Ishikawa (cell line): ENCODE measurements around the gene WNT4.
A peak's percentile ranks its signal among the peaks of the same experiment; 100 is the strongest.

Source experiments
- CEBPB ChIP-seq: IDR thresholded peaks from 2 replicates; pipeline ENCODE4 v1.6.1; 2012
- CREB1 ChIP-seq: IDR thresholded peaks from 2 replicates; pipeline ENCODE4 v1.6.1; 2012; ENCODE audit warnings: low read depth
- EGR1 ChIP-seq: IDR thresholded peaks from 2 replicates; pipeline ENCODE4 v1.6.1; 2012
- EP300 ChIP-seq: IDR thresholded peaks from 2 replicates; pipeline ENCODE4 v1.6.1; 2012; ENCODE audit warnings: borderline replicate concordance
- FOXM1 ChIP-seq: IDR thresholded peaks from 2 replicates; pipeline ENCODE4 v1.6.1; 2012; ENCODE audit warnings: low read depth, borderline replicate concordance
- NFIC ChIP-seq: IDR thresholded peaks from 2 replicates; pipeline ENCODE4 v1.6.1; 2012
- RAD21 ChIP-seq: IDR thresholded peaks from 2 replicates; pipeline ENCODE4 v1.6.1; 2012; ENCODE audit warnings: low read depth
- REST ChIP-seq: IDR thresholded peaks from 2 replicates; pipeline ENCODE4 v1.6.1; 2012; ENCODE audit warnings: low read depth, mild to moderate bottlenecking
- TAF1 ChIP-seq: IDR thresholded peaks from 2 replicates; pipeline ENCODE4 v1.6.1; 2012; ENCODE audit warnings: low read depth, mild to moderate bottlenecking
- TCF12 ChIP-seq: IDR thresholded peaks from 2 replicates; pipeline ENCODE4 v1.6.1; 2012; ENCODE audit warnings: low read depth
- TEAD4 ChIP-seq: IDR thresholded peaks from 2 replicates; pipeline ENCODE4 v1.6.1; 2012
- YY1 ChIP-seq: IDR thresholded peaks from 2 replicates; pipeline ENCODE4 v1.6.1; 2012; ENCODE audit warnings: low read depth
- ZBTB7A ChIP-seq: IDR thresholded peaks from 2 replicates; pipeline ENCODE4 v1.6.1; 2012; ENCODE audit warnings: low read depth
- TF ChIP-seq, protein P1 (sequence below): IDR thresholded peaks from 2 replicates; pipeline ENCODE4 v1.6.1; 2012
- TF ChIP-seq, protein P2 (sequence below): IDR thresholded peaks from 2 replicates; pipeline ENCODE4 v1.6.1; 2012

Gene WNT4

GRCh38 chr1:22189619-22190018 is 46.7 kb upstream of the WNT4 start:
- TF ChIP-seq REST: peak; percentile 70
- TF ChIP-seq EGR1: no peak

GRCh38 chr1:22188914-22189313 is 46.0 kb upstream of the WNT4 start:
- TF ChIP-seq, protein P1, sequence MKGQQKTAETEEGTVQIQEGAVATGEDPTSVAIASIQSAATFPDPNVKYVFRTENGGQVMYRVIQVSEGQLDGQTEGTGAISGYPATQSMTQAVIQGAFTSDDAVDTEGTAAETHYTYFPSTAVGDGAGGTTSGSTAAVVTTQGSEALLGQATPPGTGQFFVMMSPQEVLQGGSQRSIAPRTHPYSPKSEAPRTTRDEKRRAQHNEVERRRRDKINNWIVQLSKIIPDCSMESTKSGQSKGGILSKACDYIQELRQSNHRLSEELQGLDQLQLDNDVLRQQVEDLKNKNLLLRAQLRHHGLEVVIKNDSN: no peak
- no peak for TF ChIP-seq TCF12
- TF ChIP-seq CEBPB: no peak
- TF ChIP-seq RAD21: no peak
- no peak for TF ChIP-seq ZBTB7A
- no peak for TF ChIP-seq EP300
- TF ChIP-seq CREB1: no peak
- TF ChIP-seq YY1: no peak
- TF ChIP-seq, protein P2, sequence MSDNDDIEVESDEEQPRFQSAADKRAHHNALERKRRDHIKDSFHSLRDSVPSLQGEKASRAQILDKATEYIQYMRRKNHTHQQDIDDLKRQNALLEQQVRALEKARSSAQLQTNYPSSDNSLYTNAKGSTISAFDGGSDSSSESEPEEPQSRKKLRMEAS: no peak
- TF ChIP-seq FOXM1: no peak
- no peak for TF ChIP-seq TEAD4
- no peak for TF ChIP-seq REST
- TF ChIP-seq TAF1: no peak
- TF ChIP-seq NFIC: no peak

DNA sequence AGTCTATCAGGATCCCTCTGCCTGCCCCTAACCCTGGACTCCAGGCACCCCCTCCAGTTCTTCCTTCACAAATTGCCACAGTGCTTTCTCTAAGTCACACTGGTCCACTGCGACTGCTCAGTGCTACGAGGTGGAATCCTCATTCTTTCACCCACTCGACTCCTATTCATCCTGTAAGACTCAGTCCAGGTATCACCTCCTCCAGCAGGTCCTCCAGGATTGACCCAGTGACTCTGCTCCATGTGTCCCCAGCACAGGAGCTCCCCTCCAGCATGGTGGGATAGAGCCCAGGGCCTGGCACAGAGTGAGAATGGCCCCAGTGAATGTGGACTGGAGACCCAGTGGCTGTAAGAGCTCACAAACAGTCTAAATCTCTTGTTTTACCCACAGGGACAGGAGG is 45.5 kb upstream of the WNT4 start:
- no peak for TF ChIP-seq NFIC
- TF ChIP-seq ZBTB7A: no peak
- TF ChIP-seq, protein P1: no peak
- TF ChIP-seq FOXM1: no peak
- no peak for TF ChIP-seq EGR1
- no peak for TF ChIP-seq EP300
- TF ChIP-seq, protein P2: no peak
- no peak for TF ChIP-seq CREB1
- TF ChIP-seq TCF12: no peak
- TF ChIP-seq RAD21: no peak
- TF ChIP-seq YY1: no peak
- no peak for TF ChIP-seq TAF1
- no peak for TF ChIP-seq TEAD4
- TF ChIP-seq CEBPB: no peak
- TF ChIP-seq REST: no peak

GRCh38 chr1:22186311-22186710 is 43.4 kb upstream of the WNT4 start:
- no peak for TF ChIP-seq FOXM1
- no peak for TF ChIP-seq TCF12
- no peak for TF ChIP-seq TEAD4
- TF ChIP-seq REST: no peak
- TF ChIP-seq RAD21: no peak
- TF ChIP-seq CREB1: no peak
- no peak for TF ChIP-seq NFIC
- no peak for TF ChIP-seq EP300
- TF ChIP-seq, protein P2: no peak
- TF ChIP-seq YY1: no peak
- no peak for TF ChIP-seq TAF1
- TF ChIP-seq ZBTB7A: no peak
- no peak for TF ChIP-seq EGR1
- no peak for TF ChIP-seq CEBPB
- TF ChIP-seq, protein P1: no peak
